DOHH2 (cell line): ENCODE measurements around the gene COL4A2.

ENCODE experiments used
- H3F3A ChIP-seq: fragments of 200-600 bp; sonication (generic), shearing (Covaris generic); 2 replicates; pipeline ENCODE4 v1.6.0; 2016; ENCODE audit warnings: antibody characterized with exemption, mild to moderate bottlenecking; ENCODE audit not compliant: control insufficient read depth, insufficient read depth
- H3K27ac ChIP-seq: fragments of 200-600 bp; sonication (generic); 2 replicates; pipeline ENCODE4 v1.5.1; 2014; ENCODE audit warnings: low read depth, mild to moderate bottlenecking, low read length, moderate library complexity
- H3K27me3 ChIP-seq: fragments of 200-600 bp; sonication (generic); 2 replicates; pipeline ENCODE4 v1.6.1; 2014; ENCODE audit warnings: mild to moderate bottlenecking, low read length, mixed read lengths; ENCODE audit not compliant: control insufficient read depth
- H3K36me3 ChIP-seq: fragments of 200-600 bp; sonication (generic); 2 replicates; pipeline ENCODE4 v1.6.1; 2014; ENCODE audit warnings: mild to moderate bottlenecking, low read length, moderate library complexity, mixed read lengths; ENCODE audit not compliant: control insufficient read depth
- H3K4me1 ChIP-seq: fragments of 200-600 bp; sonication (generic); 2 replicates; pipeline ENCODE4 v1.6.1; 2014; ENCODE audit warnings: mild to moderate bottlenecking, low read length, mixed read lengths; ENCODE audit not compliant: control insufficient read depth
- H3K4me2 ChIP-seq: fragments of 200-600 bp; sonication (generic); 2 replicates; pipeline ENCODE4 v1.6.0; 2014; ENCODE audit warnings: mild to moderate bottlenecking, low read length, moderate library complexity
- H3K4me3 ChIP-seq: fragments of 200-600 bp; sonication (generic); 2 replicates; pipeline ENCODE4 v1.5.1; 2014; ENCODE audit warnings: mild to moderate bottlenecking, low read length, mixed read lengths
- H3K79me2 ChIP-seq: fragments of 200-600 bp; sonication (generic); 2 replicates; pipeline ENCODE4 v1.6.1; 2014; ENCODE audit warnings: mild to moderate bottlenecking, low read length, mixed read lengths; ENCODE audit not compliant: control insufficient read depth
- H3K9me2 ChIP-seq: fragments of 200-600 bp; sonication (generic); replicated peaks from 2 replicates; pipeline ENCODE4 v1.6.1; 2014; ENCODE audit warnings: mild to moderate bottlenecking, low read length, mixed read lengths; ENCODE audit not compliant: control insufficient read depth
- H3K9me3 ChIP-seq: fragments of 200-600 bp; sonication (generic); 2 replicates; pipeline ENCODE4 v1.6.1; 2014; ENCODE audit warnings: antibody characterized with exemption, low read length, mixed read lengths; ENCODE audit not compliant: control insufficient read depth, insufficient read depth
- H4K20me1 ChIP-seq: fragments of 200-600 bp; sonication (generic); 2 replicates; pipeline ENCODE4 v1.6.0; 2014; ENCODE audit warnings: low read depth, mild to moderate bottlenecking, antibody characterized with exemption, low read length, moderate library complexity; ENCODE audit not compliant: control insufficient read depth, insufficient read depth
- EZH2phosphoT487 ChIP-seq: fragments of 200-600 bp; sonication (generic); IDR thresholded peaks from 2 replicates; pipeline ENCODE4 v1.6.1; 2017; ENCODE audit warnings: borderline replicate concordance, mild to moderate bottlenecking, antibody characterized with exemption, low read length, moderate library complexity, mixed read lengths
- TF ChIP-seq, protein P1 (sequence below): fragments of 200-600 bp; sonication (generic); IDR thresholded peaks from one replicate; pipeline ENCODE4 v1.5.1; 2014; ENCODE audit warnings: antibody characterized with exemption, mild to moderate bottlenecking, low read depth, low read length; ENCODE audit not compliant: poor library complexity, severe bottlenecking

The COL4A2 gene

DNA sequence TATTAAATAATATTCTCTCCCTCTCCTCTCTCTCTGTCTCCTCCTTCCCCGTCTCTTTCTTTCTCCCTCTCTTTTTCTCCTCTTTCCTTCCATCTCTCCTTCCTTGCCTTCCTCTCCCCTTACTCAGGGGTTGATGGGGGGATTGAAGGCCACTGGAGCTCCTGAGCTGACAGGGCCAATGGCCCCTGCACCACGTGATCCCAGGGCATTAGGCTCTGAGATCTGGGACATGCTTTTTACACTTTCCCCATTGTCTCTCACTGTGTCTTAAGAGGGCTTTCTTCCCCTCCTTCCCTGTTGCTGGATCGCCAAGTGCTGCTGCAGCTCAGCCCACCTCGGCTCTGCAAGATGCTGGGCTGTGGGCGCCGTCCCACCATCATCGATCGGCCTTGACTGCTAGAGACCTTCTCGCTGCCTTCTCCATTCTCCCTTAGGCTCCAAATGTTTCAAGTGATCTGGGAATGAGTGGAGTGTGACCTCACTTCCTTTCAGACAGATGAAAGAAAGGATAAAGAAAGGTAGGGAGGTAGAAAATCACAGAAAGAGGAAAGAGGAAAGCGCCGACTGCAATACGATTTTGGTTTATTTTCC is 42.3 kb upstream of the COL4A2 start:
- Histone ChIP-seq H3K9me3 (no peaks in the 10 kb centered on the region), H3K36me3 (no peaks in the 10 kb centered on the region), H3F3A (no peaks in the 10 kb centered on the region), H3K4me3 (no peak overlapping the region), H4K20me1 (no peaks in the 10 kb centered on the region), H3K79me2 (no peaks in the 10 kb centered on the region), H3K4me1 (no peaks in the 10 kb centered on the region), H3K27me3 (no peaks in the 10 kb centered on the region; the same call in 1 of the 2 replicates), H3K27ac (no peak overlapping the region), H3K4me2 (no peak overlapping the region), H3K9me2 (no peaks in the 10 kb centered on the region)
- TF ChIP-seq EZH2phosphoT487 = no peak
- TF ChIP-seq, protein P1, sequence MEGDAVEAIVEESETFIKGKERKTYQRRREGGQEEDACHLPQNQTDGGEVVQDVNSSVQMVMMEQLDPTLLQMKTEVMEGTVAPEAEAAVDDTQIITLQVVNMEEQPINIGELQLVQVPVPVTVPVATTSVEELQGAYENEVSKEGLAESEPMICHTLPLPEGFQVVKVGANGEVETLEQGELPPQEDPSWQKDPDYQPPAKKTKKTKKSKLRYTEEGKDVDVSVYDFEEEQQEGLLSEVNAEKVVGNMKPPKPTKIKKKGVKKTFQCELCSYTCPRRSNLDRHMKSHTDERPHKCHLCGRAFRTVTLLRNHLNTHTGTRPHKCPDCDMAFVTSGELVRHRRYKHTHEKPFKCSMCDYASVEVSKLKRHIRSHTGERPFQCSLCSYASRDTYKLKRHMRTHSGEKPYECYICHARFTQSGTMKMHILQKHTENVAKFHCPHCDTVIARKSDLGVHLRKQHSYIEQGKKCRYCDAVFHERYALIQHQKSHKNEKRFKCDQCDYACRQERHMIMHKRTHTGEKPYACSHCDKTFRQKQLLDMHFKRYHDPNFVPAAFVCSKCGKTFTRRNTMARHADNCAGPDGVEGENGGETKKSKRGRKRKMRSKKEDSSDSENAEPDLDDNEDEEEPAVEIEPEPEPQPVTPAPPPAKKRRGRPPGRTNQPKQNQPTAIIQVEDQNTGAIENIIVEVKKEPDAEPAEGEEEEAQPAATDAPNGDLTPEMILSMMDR = no peak

DNA sequence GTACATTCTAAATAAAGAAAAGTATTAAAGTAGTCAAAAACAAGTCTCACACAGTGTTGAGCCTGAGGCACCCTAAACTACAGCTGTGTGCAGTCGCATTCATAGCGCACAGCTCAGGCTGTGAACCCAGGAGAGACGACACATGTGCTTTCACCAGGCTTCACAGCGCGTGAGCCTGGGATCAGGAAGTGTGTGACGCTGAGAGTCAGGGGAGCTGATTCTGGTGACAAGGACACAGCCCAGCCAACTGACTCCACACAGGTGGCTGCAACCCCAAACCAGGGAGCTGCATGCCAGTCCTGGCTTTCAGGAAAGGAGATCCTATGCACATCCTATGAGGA is 41.8 kb upstream of the COL4A2 start:
- H3K36me3 ChIP-seq = no peaks in the 10 kb centered on the region
- no peaks in the 10 kb centered on the region for H4K20me1 ChIP-seq
- no peaks in the 10 kb centered on the region for H3K79me2 ChIP-seq
- TF ChIP-seq, protein P1 = no peak
- no peak for TF ChIP-seq EZH2phosphoT487
- H3K27me3 ChIP-seq = no peaks in the 10 kb centered on the region; the same call in 1 of the 2 replicates
- H3K9me2 ChIP-seq = no peaks in the 10 kb centered on the region
- H3F3A ChIP-seq = no peaks in the 10 kb centered on the region
- no peaks in the 10 kb centered on the region for H3K4me1 ChIP-seq
- H3K4me2 ChIP-seq = no peak overlapping the region
- no peaks in the 10 kb centered on the region for H3K9me3 ChIP-seq
- H3K27ac ChIP-seq = no peak overlapping the region
- no peak overlapping the region for H3K4me3 ChIP-seq

DNA sequence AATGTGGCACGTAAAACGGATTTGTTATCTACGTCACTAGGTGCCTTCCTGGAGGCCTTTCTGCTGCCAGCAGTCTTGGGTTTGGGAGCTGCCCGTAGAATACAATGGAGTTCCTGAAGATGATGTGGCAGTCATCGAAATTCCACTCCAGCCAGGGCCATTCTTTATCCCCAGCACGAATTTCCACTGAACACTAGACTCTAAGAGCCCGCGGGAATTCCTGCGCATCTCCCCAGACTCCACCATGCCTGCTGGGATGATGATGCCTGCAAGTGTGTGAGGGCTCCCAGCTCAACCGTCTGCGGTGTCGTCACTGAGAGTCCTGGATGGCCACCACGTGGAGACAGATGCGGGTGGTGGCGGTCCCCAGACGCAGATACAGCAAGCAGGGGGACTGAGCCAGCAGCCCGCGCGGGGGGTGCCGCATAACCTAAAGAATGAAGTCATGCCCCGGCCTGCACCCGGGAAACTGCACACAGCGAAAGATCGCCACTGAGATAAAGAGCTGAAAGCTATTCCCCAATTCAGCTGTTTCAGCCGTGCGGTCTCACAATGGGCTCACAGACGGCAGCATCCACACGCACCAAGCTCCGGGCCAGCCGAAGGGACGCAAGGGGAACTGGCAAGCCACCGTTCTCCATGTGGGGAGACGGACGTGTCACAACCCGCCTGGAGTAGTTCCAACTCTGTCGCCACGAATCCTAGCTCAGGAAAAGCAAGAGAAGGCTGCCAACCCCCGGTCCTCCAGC is 41.2 kb upstream of the COL4A2 start:
- no peak overlapping the region for H3K4me2 ChIP-seq
- H4K20me1 ChIP-seq = no peaks in the 10 kb centered on the region
- no peaks in the 10 kb centered on the region for H3K4me1 ChIP-seq
- H3K27ac ChIP-seq = no peak overlapping the region
- no peaks in the 10 kb centered on the region for H3K79me2 ChIP-seq
- no peaks in the 10 kb centered on the region for H3K9me2 ChIP-seq
- no peak overlapping the region for H3K4me3 ChIP-seq
- TF ChIP-seq, protein P1 = no peak
- TF ChIP-seq EZH2phosphoT487 = no peak
- H3F3A ChIP-seq = no peaks in the 10 kb centered on the region
- no peaks in the 10 kb centered on the region for H3K36me3 ChIP-seq
- no peaks in the 10 kb centered on the region for H3K9me3 ChIP-seq
- H3K27me3 ChIP-seq = no peaks in the 10 kb centered on the region; the same call in 1 of the 2 replicates
